IMR-90 (cell line): ENCODE results near the gene RUNX2.

Experiments
- BHLHE40 ChIP-seq: fragments of 150-350 bp; IDR thresholded peaks from 2 replicates; pipeline ENCODE4 v1.6.1; 2016; ENCODE audit warnings: mild to moderate bottlenecking, low read depth, low read length
- CHD1 ChIP-seq: IDR thresholded peaks from 2 replicates; pipeline ENCODE4 v1.6.1; 2012; ENCODE audit warnings: low read depth, low read length, improper control_type of control experiment
- CTCF ChIP-seq: conservative IDR thresholded peaks from 2 replicates; pipeline ENCODE4 v1.5.1; 2012; ENCODE audit warnings: mild to moderate bottlenecking, low read depth, low read length, improper control_type of control experiment
- ELK1 ChIP-seq: fragments of 150-350 bp; IDR thresholded peaks from 2 replicates; pipeline ENCODE4 v1.6.1; 2016; ENCODE audit warnings: low read depth, mild to moderate bottlenecking, low read length, moderate library complexity, borderline replicate concordance
- MAZ ChIP-seq: IDR thresholded peaks from 2 replicates; pipeline ENCODE4 v1.6.1; 2012; ENCODE audit warnings: low read depth, mild to moderate bottlenecking, low read length, improper control_type of control experiment, moderate library complexity, borderline replicate concordance
- MXI1 ChIP-seq: IDR thresholded peaks from 2 replicates; pipeline ENCODE4 v1.6.1; 2012; ENCODE audit warnings: low read depth, mild to moderate bottlenecking, low read length, moderate library complexity, borderline replicate concordance
- POLR2A ChIP-seq: IDR thresholded peaks from 2 replicates; pipeline ENCODE4 v1.6.1; 2012; ENCODE audit warnings: mild to moderate bottlenecking, low read depth, low read length
- RAD21 ChIP-seq: IDR thresholded peaks from 2 replicates; pipeline ENCODE4 v1.6.1; 2012; ENCODE audit warnings: low read length, improper control_type of control experiment
- RFX5 ChIP-seq: IDR thresholded peaks from 2 replicates; pipeline ENCODE4 v1.8.0; 2012; ENCODE audit warnings: low read depth, mild to moderate bottlenecking, low read length, moderate library complexity
- USF2 ChIP-seq: fragments of 150-350 bp; IDR thresholded peaks from 2 replicates; pipeline ENCODE4 v1.6.1; 2017; ENCODE audit warnings: mild to moderate bottlenecking, antibody characterized with exemption, low read length, low read depth

GRCh38 chr6:45678285-45678607 lies 350.1 kb downstream of the RUNX2 start:
- TF ChIP-seq ELK1 (no peak), CTCF (no peak), RAD21 (no peak), MAZ (no peak), POLR2A (no peak), RFX5 (no peak), USF2 (no peak), MXI1 (no peak), CHD1 (no peak), BHLHE40 (no peak)
